ENCODE data around the gene CD248.

DNA sequence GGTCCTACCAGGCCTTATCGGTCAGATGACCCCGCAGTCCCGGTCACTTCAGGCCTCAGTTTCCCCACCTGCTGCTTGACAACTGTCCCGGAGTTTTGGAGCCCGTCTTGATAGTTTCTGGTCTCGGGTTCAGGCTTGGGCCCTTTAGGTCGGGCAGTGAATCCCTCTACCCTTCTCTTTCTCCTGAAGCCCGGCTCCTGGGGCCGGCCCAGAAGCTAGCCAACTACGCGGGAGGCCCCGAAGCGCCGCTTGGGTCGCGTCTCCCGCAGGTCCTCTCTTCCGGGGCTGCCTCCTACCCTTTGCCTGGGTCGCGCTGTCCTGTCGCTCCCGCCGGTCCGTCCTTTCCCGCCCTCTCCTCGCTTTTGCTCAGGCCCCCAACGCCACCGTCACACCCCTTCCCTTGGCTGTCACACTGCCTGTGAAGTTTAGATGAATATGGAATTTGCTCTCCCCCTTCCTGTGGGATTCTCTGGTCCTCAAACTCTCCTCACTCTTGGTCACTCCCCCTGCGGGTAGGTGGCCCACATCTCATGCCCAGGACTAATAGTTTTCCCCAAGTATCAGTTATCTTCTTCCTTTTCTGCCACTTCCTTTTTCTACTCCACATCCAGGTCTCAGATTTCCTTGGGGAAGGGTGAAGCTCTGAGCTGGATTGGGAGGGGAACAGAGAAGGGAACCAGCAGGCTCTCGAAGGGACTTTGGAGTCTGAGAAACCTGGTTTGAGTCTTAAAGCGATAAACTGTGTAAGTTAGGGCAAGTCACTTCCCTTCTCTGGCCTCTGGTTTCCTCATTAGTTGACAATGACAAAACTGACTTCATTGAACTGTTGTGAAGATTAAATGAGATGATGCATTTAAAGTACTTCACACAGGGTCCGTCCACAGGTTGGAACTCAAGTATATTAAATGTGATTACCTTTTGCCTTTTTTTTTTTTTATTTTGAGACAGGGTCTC is 47.6 kb downstream of the CD248 start:
- TF ChIP-seq, protein P1, sequence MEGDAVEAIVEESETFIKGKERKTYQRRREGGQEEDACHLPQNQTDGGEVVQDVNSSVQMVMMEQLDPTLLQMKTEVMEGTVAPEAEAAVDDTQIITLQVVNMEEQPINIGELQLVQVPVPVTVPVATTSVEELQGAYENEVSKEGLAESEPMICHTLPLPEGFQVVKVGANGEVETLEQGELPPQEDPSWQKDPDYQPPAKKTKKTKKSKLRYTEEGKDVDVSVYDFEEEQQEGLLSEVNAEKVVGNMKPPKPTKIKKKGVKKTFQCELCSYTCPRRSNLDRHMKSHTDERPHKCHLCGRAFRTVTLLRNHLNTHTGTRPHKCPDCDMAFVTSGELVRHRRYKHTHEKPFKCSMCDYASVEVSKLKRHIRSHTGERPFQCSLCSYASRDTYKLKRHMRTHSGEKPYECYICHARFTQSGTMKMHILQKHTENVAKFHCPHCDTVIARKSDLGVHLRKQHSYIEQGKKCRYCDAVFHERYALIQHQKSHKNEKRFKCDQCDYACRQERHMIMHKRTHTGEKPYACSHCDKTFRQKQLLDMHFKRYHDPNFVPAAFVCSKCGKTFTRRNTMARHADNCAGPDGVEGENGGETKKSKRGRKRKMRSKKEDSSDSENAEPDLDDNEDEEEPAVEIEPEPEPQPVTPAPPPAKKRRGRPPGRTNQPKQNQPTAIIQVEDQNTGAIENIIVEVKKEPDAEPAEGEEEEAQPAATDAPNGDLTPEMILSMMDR (IDR thresholded peaks at IDR 0.05), result no peak
- TF ChIP-seq, protein P2, sequence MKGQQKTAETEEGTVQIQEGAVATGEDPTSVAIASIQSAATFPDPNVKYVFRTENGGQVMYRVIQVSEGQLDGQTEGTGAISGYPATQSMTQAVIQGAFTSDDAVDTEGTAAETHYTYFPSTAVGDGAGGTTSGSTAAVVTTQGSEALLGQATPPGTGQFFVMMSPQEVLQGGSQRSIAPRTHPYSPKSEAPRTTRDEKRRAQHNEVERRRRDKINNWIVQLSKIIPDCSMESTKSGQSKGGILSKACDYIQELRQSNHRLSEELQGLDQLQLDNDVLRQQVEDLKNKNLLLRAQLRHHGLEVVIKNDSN (CRISPR knock-in tag; IDR thresholded peaks at IDR 0.05), result no peak
- TF ChIP-seq, protein P3, sequence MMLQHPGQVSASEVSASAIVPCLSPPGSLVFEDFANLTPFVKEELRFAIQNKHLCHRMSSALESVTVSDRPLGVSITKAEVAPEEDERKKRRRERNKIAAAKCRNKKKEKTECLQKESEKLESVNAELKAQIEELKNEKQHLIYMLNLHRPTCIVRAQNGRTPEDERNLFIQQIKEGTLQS (CRISPR knock-in tag; conservative IDR thresholded peaks at IDR 0.05), result no peak
- TF ChIP-seq ATF1 (CRISPR knock-in tag; IDR thresholded peaks at IDR 0.05) (no peak), RELA (CRISPR knock-in tag; IDR thresholded peaks at IDR 0.05; ENCODE audit: borderline replicate concordance) (no peak)
- TF ChIP-seq, protein P4, sequence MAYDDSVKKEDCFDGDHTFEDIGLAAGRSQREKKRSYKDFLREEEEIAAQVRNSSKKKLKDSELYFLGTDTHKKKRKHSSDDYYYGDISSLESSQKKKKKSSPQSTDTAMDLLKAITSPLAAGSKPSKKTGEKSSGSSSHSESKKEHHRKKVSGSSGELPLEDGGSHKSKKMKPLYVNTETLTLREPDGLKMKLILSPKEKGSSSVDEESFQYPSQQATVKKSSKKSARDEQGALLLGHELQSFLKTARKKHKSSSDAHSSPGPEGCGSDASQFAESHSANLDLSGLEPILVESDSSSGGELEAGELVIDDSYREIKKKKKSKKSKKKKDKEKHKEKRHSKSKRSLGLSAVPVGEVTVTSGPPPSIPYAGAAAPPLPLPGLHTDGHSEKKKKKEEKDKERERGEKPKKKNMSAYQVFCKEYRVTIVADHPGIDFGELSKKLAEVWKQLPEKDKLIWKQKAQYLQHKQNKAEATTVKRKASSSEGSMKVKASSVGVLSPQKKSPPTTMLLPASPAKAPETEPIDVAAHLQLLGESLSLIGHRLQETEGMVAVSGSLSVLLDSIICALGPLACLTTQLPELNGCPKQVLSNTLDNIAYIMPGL (CRISPR knock-in tag; IDR thresholded peaks at IDR 0.05), result peak; percentile 50; the same call in 1 of the 2 replicates
- TF ChIP-seq, protein P5, sequence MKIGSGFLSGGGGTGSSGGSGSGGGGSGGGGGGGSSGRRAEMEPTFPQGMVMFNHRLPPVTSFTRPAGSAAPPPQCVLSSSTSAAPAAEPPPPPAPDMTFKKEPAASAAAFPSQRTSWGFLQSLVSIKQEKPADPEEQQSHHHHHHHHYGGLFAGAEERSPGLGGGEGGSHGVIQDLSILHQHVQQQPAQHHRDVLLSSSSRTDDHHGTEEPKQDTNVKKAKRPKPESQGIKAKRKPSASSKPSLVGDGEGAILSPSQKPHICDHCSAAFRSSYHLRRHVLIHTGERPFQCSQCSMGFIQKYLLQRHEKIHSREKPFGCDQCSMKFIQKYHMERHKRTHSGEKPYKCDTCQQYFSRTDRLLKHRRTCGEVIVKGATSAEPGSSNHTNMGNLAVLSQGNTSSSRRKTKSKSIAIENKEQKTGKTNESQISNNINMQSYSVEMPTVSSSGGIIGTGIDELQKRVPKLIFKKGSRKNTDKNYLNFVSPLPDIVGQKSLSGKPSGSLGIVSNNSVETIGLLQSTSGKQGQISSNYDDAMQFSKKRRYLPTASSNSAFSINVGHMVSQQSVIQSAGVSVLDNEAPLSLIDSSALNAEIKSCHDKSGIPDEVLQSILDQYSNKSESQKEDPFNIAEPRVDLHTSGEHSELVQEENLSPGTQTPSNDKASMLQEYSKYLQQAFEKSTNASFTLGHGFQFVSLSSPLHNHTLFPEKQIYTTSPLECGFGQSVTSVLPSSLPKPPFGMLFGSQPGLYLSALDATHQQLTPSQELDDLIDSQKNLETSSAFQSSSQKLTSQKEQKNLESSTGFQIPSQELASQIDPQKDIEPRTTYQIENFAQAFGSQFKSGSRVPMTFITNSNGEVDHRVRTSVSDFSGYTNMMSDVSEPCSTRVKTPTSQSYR (CRISPR knock-in tag; IDR thresholded peaks at IDR 0.05), result no peak
